Large intestine (tissue), 3 donors: ENCODE data around the gene FAM222B. TPM values are rescaled to one million over a fixed set of nuclear protein-coding genes. Genes with fewer than 3 reads are reported as not detected.
"Not testable (repeated sequence)": the region's sequence is repeated elsewhere in the genome, so short reads cannot be mapped to it uniquely, and the experiment has no call there.

Source experiments
- DNase-seq, 2 donors: peaks; one replicate each; pipeline versions ENCODE4 v3.0.0 to v3.0.0-alpha.2; 2013
- H3K27ac ChIP-seq: one replicate; pipeline ENCODE4 v1.5.1; 2013; ENCODE audit warnings: low read length
- H3K27me3 ChIP-seq: 2 replicates; pipeline ENCODE4 v1.6.1; 2013; ENCODE audit warnings: low read length; ENCODE audit not compliant: control insufficient read depth, insufficient read depth
- H3K36me3 ChIP-seq: 2 replicates; pipeline ENCODE4 v1.6.1; 2013; ENCODE audit warnings: low read length; ENCODE audit not compliant: control insufficient read depth, insufficient read depth
- H3K4me1 ChIP-seq: one replicate; pipeline ENCODE4 v1.6.1; 2013; ENCODE audit warnings: low read length; ENCODE audit not compliant: control insufficient read depth, insufficient read depth
- H3K4me3 ChIP-seq: one replicate; pipeline ENCODE4 v1.5.1; 2013; ENCODE audit warnings: low read length
- H3K9me3 ChIP-seq: one replicate; pipeline ENCODE4 v1.6.1; 2013; ENCODE audit warnings: mild to moderate bottlenecking, low read depth, low read length, moderate library complexity; ENCODE audit not compliant: control insufficient read depth
- WGBS: methylation state at CpG from one replicate; pipeline ENCODE4 v1.1.5; 2013; ENCODE audit warnings: low lambda C conversion rate; ENCODE audit not compliant: insufficient coverage; 5-methylcytosine and 5-hydroxymethylcytosine counted together
- polyA plus RNA-seq: library from polyadenylated mRNA; unstranded; fragments of 120-200 nt; gene quantifications from one replicate; pipeline ENCODE4 v1.2.1, GENCODE V29; 2013

FAM222B gene
- polyA plus RNA-seq, 1 donor, result 24.0 TPM

GRCh38 chr17:28883967-28884702 lies 41.5 kb upstream of the FAM222B start:
- H3K4me3 ChIP-seq, result no peak overlapping the region
- no peak overlapping the region for H3K27ac ChIP-seq
- no peaks in the 10 kb centered on the region for H3K27me3 ChIP-seq
- no peaks in the 10 kb centered on the region for H3K9me3 ChIP-seq
- no peaks in the 10 kb centered on the region for H3K4me1 ChIP-seq
- H3K36me3 ChIP-seq, result peaks cover 78% of the 10 kb centered on the region
- no peak for DNase-seq
- WGBS, result no CpG with 5 or more reads among the region's 27 CpGs

- no peak overlapping the region for H3K4me3 ChIP-seq
- no peaks in the 10 kb centered on the region for H3K9me3 ChIP-seq
- DNase-seq, result no peak
- no peak overlapping the region for H3K27ac ChIP-seq
- WGBS, result no CpG with 5 or more reads among the region's 18 CpGs
- H3K27me3 ChIP-seq, result no peaks in the 10 kb centered on the region
- H3K4me1 ChIP-seq, result no peaks in the 10 kb centered on the region
- H3K36me3 ChIP-seq, result peaks cover 74% of the 10 kb centered on the region
Observed at GRCh38 chr17:28882154-28882895, 39.7 kb upstream of the FAM222B start.

- Histone ChIP-seq H3K27ac (no peak overlapping the region), H3K9me3 (no peaks in the 10 kb centered on the region), H3K27me3 (no peaks in the 10 kb centered on the region), H3K4me1 (no peaks in the 10 kb centered on the region), H3K36me3 (peaks cover 69% of the 10 kb centered on the region), H3K4me3 (no peak overlapping the region)
- no CpG with 5 or more reads among the region's 17 CpGs for WGBS
- no peak for DNase-seq
Observed at GRCh38 chr17:28881533-28882056, 39.0 kb upstream of the FAM222B start.

- no peaks in the 10 kb centered on the region for H3K27me3 ChIP-seq
- H3K4me3 ChIP-seq, result no peak overlapping the region
- no CpG with 5 or more reads among the region's 10 CpGs for WGBS
- no peaks in the 10 kb centered on the region for H3K9me3 ChIP-seq
- H3K4me1 ChIP-seq, result no peaks in the 10 kb centered on the region
- H3K27ac ChIP-seq, result no peak overlapping the region
- no peak for DNase-seq
- H3K36me3 ChIP-seq, result peaks cover 65% of the 10 kb centered on the region
Observed at GRCh38 chr17:28880572-28880945, 38.0 kb upstream of the FAM222B start.

GRCh38 chr17:28879886-28880571 lies 37.4 kb upstream of the FAM222B start:
- Histone ChIP-seq H3K4me1 (no peaks in the 10 kb centered on the region), H3K27ac (no peak overlapping the region), H3K4me3 (no peak overlapping the region), H3K9me3 (no peaks in the 10 kb centered on the region), H3K27me3 (no peaks in the 10 kb centered on the region), H3K36me3 (peaks cover 59% of the 10 kb centered on the region)
- WGBS, result 60% methylated on average over 2 of the region's 9 CpGs
- DNase-seq, result no peak

GRCh38 chr17:28878981-28879380 lies 36.4 kb upstream of the FAM222B start:
- H3K4me1 ChIP-seq, result peaks cover 4% of the 10 kb centered on the region
- WGBS, result no CpG with 5 or more reads among the region's 4 CpGs

GRCh38 chr17:28878158-28878910 lies 35.7 kb upstream of the FAM222B start:
- 96% methylated on average over 2 of the region's 2 CpGs for WGBS
- no peak for DNase-seq
- no peak overlapping the region for H3K4me3 ChIP-seq
- H3K9me3 ChIP-seq, result no peaks in the 10 kb centered on the region
- no peak overlapping the region for H3K27ac ChIP-seq
- no peaks in the 10 kb centered on the region for H3K27me3 ChIP-seq
- H3K36me3 ChIP-seq, result peaks cover 44% of the 10 kb centered on the region
- peaks cover 4% of the 10 kb centered on the region for H3K4me1 ChIP-seq

More at GRCh38 chr17:28878981-28879380, 36.4 kb upstream of the FAM222B start:
- DNase-seq, result peak; percentile 38 to 58
- Histone ChIP-seq H3K36me3 (peaks cover 51% of the 10 kb centered on the region), H3K27ac (no peak overlapping the region), H3K27me3 (no peaks in the 10 kb centered on the region), H3K9me3 (no peaks in the 10 kb centered on the region), H3K4me3 (no peak overlapping the region)

- H3K27ac ChIP-seq, H3K9me3 ChIP-seq, H3K4me3 ChIP-seq, H3K4me1 ChIP-seq, H3K27me3 ChIP-seq, DNase-seq: not testable (repeated sequence)
- H3K36me3 ChIP-seq, result peaks cover 34% of the 10 kb centered on the region
- WGBS, result no CpG with 5 or more reads among the region's 6 CpGs
Observed at GRCh38 chr17:28877150-28877711, 34.6 kb upstream of the FAM222B start.

GRCh38 chr17:28875848-28876550 lies 33.4 kb upstream of the FAM222B start:
- WGBS, result no CpG with 5 or more reads among the region's 1 CpG
- no peak overlapping the region for H3K4me3 ChIP-seq
- no peaks in the 10 kb centered on the region for H3K9me3 ChIP-seq
- no peak overlapping the region for H3K27ac ChIP-seq
- peaks cover 4% of the 10 kb centered on the region for H3K4me1 ChIP-seq
- no peaks in the 10 kb centered on the region for H3K27me3 ChIP-seq
- DNase-seq, result no peak
- H3K36me3 ChIP-seq, result peaks cover 21% of the 10 kb centered on the region
